ENCODE results near the gene NPTX2. TPM values are rescaled to one million over a fixed set of nuclear protein-coding genes. Genes with fewer than 3 reads are reported as not detected.

Gene NPTX2
- total RNA-seq, 2 donors from 2014 or later: 0.53 to 1.3 TPM

DNA sequence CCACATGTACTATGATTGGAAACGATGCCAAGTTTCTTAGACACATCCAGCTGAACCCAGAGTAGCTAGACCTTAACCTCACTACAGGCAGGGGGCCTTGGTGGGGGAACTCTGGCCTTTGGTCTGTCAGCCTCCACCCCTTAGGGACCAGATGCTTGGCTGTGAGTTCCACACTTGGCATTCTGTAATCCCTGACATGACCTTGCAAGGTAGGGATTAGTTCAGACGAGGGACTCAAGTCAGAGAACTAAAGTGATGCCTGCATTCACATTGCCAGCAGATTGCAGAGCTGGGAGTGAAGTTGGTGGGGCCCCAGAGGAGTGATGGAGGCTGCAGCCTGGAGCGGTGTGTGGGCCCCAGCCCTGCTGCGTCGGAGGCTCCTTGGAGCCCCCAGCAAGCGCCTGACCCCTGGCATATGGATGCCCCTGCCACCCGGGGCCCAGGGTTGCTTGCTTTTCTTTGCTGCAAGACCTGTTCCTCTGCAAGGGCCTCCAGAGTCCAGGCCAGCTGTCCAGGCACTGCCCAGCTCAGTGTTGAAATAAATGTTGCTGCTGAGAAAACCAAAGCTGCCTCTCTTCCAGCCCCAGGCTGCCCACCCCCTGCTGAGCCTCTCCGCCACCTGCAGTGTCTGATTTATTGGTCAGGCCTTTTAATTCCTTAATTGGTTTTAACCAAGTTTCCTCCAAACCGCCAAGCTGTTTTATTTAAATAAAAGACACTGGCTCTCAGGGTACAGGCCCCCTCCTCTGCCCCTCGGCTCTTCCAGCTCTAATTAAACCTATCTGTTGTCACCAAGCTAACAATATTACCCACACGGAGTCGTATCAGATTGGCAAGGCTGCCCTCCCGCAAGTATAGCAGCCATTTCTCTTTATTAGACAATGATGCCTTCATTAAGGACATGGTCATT lies 4.7 kb downstream of the NPTX2 start:
- H3K4me3 Mint-ChIP-seq: no peak overlapping the region
- H3K27ac Mint-ChIP-seq: no peak overlapping the region
- no peaks in the 10 kb centered on the region for H3K36me3 ChIP-seq (ENCODE audit: control insufficient read depth, insufficient read depth, low read length)
- no peaks in the 10 kb centered on the region for H3K9me3 Mint-ChIP-seq
- 85 to 100% methylated on average over 5 to 13 of the region's 13 CpGs for WGBS, 2 experiments (ENCODE audit: insufficient coverage in 1 of 2, insufficient read length in 1 of 2)
- H3K36me3 Mint-ChIP-seq (ENCODE audit: low read depth): no peaks in the 10 kb centered on the region
- DNase-seq: peak; percentile 34
- H3K27me3 ChIP-seq (ENCODE audit: control insufficient read depth, insufficient read depth, low read length, poor library complexity, severe bottlenecking): peaks cover 47% of the 10 kb centered on the region
- H3K4me1 ChIP-seq (ENCODE audit: control insufficient read depth, insufficient read depth, low read length): no peaks in the 10 kb centered on the region
- H3K9me3 ChIP-seq (ENCODE audit: control insufficient read depth, low read length): no peaks in the 10 kb centered on the region
- no peak overlapping the region for H3K4me3 ChIP-seq (ENCODE audit: low read length)
- H3K27me3 Mint-ChIP-seq (ENCODE audit: insufficient read depth): peaks cover 51% of the 10 kb centered on the region
- H3K4me1 Mint-ChIP-seq: no peaks in the 10 kb centered on the region
- no peak overlapping the region for H3K27ac ChIP-seq (ENCODE audit: low read depth, low read length)
- no peak overlapping the region for H3K9ac ChIP-seq (ENCODE audit: extremely low read depth, low read length, poor library complexity, severe bottlenecking)
- TF ChIP-seq, protein P1, sequence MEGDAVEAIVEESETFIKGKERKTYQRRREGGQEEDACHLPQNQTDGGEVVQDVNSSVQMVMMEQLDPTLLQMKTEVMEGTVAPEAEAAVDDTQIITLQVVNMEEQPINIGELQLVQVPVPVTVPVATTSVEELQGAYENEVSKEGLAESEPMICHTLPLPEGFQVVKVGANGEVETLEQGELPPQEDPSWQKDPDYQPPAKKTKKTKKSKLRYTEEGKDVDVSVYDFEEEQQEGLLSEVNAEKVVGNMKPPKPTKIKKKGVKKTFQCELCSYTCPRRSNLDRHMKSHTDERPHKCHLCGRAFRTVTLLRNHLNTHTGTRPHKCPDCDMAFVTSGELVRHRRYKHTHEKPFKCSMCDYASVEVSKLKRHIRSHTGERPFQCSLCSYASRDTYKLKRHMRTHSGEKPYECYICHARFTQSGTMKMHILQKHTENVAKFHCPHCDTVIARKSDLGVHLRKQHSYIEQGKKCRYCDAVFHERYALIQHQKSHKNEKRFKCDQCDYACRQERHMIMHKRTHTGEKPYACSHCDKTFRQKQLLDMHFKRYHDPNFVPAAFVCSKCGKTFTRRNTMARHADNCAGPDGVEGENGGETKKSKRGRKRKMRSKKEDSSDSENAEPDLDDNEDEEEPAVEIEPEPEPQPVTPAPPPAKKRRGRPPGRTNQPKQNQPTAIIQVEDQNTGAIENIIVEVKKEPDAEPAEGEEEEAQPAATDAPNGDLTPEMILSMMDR (conservative IDR thresholded peaks at IDR 0.05): no peak

DNA sequence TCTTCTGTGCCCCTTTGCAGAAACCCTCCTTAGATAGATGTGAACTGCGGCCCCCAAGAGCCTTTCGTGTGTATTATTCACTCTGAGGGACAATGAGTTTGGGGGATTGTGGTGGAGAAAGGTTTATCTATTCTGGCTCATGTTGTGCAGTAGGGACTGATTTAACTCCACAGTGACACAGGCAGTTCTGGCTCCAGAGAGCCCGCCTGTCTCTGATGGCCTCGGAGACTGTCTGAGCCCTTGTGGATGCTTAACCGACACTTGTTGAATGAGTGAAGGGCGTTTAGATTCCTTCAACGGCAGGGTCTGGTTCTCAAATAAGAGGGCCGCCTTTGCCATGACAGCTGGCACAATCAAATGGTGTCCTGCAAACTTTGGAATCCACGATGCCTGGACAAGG lies 5.8 kb downstream of the NPTX2 start:
- peak; percentile 27 for DNase-seq
- TF ChIP-seq, protein P1 (conservative IDR thresholded peaks at IDR 0.05): no peak
- Histone ChIP-seq H3K36me3 (ENCODE audit: control insufficient read depth, insufficient read depth, low read length) (no peaks in the 10 kb centered on the region), H3K9ac (ENCODE audit: extremely low read depth, low read length, poor library complexity, severe bottlenecking) (no peak overlapping the region), H3K4me1 (ENCODE audit: control insufficient read depth, insufficient read depth, low read length) (no peaks in the 10 kb centered on the region), H3K4me3 (ENCODE audit: low read length) (no peak overlapping the region), H3K27ac (ENCODE audit: low read depth, low read length) (no peak overlapping the region), H3K27me3 (ENCODE audit: control insufficient read depth, insufficient read depth, low read length, poor library complexity, severe bottlenecking) (peaks cover 36% of the 10 kb centered on the region), H3K9me3 (ENCODE audit: control insufficient read depth, low read length) (no peaks in the 10 kb centered on the region)
- Mint-ChIP-seq H3K36me3 (ENCODE audit: low read depth) (no peaks in the 10 kb centered on the region), H3K27me3 (ENCODE audit: insufficient read depth) (peaks cover 42% of the 10 kb centered on the region), H3K4me1 (no peaks in the 10 kb centered on the region), H3K27ac (no peak overlapping the region), H3K9me3 (no peaks in the 10 kb centered on the region), H3K4me3 (no peak overlapping the region)
- 87 to 93% methylated on average over 7 to 9 of the region's 9 CpGs for WGBS, 2 experiments (ENCODE audit: insufficient coverage in 1 of 2, insufficient read length in 1 of 2)

DNA sequence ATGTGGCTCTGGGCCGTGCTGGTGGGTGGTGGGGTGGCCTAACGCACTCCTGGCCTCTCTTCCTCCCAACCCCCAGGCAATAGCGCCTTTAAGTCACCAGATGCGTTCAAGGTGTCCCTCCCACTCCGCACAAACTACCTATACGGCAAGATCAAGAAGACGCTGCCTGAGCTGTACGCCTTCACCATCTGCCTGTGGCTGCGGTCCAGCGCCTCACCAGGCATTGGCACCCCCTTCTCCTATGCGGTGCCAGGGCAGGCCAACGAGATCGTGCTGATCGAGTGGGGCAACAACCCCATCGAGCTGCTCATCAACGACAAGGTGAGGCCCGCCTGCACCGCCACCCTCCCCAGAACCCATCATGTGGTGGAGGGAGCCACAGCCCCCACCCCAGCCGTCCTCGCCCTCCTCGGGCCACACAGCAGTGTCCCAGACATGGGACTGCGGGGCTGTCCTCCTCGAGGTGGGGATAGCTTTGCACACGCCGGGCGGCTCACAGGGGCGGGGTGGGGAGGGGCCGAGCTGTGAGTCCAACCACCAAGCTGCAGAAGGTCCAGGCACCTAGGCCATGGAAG lies 7.8 kb downstream of the NPTX2 start:
- TF ChIP-seq, protein P1 (conservative IDR thresholded peaks at IDR 0.05): no peak
- Mint-ChIP-seq H3K36me3 (ENCODE audit: low read depth) (no peaks in the 10 kb centered on the region), H3K4me1 (no peaks in the 10 kb centered on the region), H3K9me3 (no peaks in the 10 kb centered on the region), H3K27ac (no peak overlapping the region), H3K4me3 (no peak overlapping the region), H3K27me3 (ENCODE audit: insufficient read depth) (peaks cover 25% of the 10 kb centered on the region)
- Histone ChIP-seq H3K9me3 (ENCODE audit: control insufficient read depth, low read length) (no peaks in the 10 kb centered on the region), H3K27ac (ENCODE audit: low read depth, low read length) (no peak overlapping the region), H3K4me1 (ENCODE audit: control insufficient read depth, insufficient read depth, low read length) (no peaks in the 10 kb centered on the region), H3K4me3 (ENCODE audit: low read length) (no peak overlapping the region), H3K9ac (ENCODE audit: extremely low read depth, low read length, poor library complexity, severe bottlenecking) (no peak overlapping the region), H3K27me3 (ENCODE audit: control insufficient read depth, insufficient read depth, low read length, poor library complexity, severe bottlenecking) (peaks cover 16% of the 10 kb centered on the region), H3K36me3 (ENCODE audit: control insufficient read depth, insufficient read depth, low read length) (no peaks in the 10 kb centered on the region)
- no peak for DNase-seq
- 92 to 94% methylated on average over 14 to 28 of the region's 28 CpGs for WGBS, 2 experiments (ENCODE audit: insufficient coverage in 1 of 2, insufficient read length in 1 of 2)
